GM23248 (cell line): ENCODE data around the gene DNAH9. TPM values are rescaled to one million over a fixed set of nuclear protein-coding genes. Genes with fewer than 3 reads are reported as not detected.

Source experiments
- DNase-seq: peaks from one replicate; pipeline ENCODE4 v3.0.0-alpha.2; 2015
- H2AFZ ChIP-seq: fragments of 200-600 bp; sonication (generic); 2 replicates; pipeline ENCODE4 v1.6.1; 2016; ENCODE audit warnings: antibody characterized with exemption
- H3F3A ChIP-seq: fragments of 200-600 bp; sonication (generic); 2 replicates; pipeline ENCODE4 v1.6.1; 2016; ENCODE audit warnings: mild to moderate bottlenecking, antibody characterized with exemption, mixed run types; ENCODE audit not compliant: insufficient read depth
- H3K27ac ChIP-seq: fragments of 200-600 bp; sonication (generic); 2 replicates; pipeline ENCODE4 v1.5.1; 2016; ENCODE audit warnings: mild to moderate bottlenecking
- H3K27me3 ChIP-seq: fragments of 200-600 bp; sonication (generic); replicated peaks from 2 replicates; pipeline ENCODE4 v1.6.1; 2016; ENCODE audit warnings: mild to moderate bottlenecking; ENCODE audit not compliant: insufficient read depth
- H3K36me3 ChIP-seq: fragments of 200-600 bp; sonication (generic); 2 replicates; pipeline ENCODE4 v1.6.1; 2016; ENCODE audit warnings: low read depth, mild to moderate bottlenecking
- H3K4me1 ChIP-seq: fragments of 200-600 bp; sonication (generic); 2 replicates; pipeline ENCODE4 v1.6.1; 2016; ENCODE audit warnings: mild to moderate bottlenecking; ENCODE audit not compliant: insufficient read depth
- H3K4me2 ChIP-seq: fragments of 200-600 bp; sonication (generic); one replicate; pipeline ENCODE4 v1.6.1; 2016; ENCODE audit warnings: mild to moderate bottlenecking; ENCODE audit not compliant: unreplicated experiment
- H3K4me3 ChIP-seq: fragments of 200-600 bp; sonication (generic); 2 replicates; pipeline ENCODE4 v1.5.1; 2016; ENCODE audit warnings: mild to moderate bottlenecking
- H3K79me2 ChIP-seq: fragments of 200-600 bp; sonication (generic); 2 replicates; pipeline ENCODE4 v1.6.1; 2016; ENCODE audit warnings: mild to moderate bottlenecking; ENCODE audit not compliant: insufficient read depth
- H3K9ac ChIP-seq: fragments of 200-600 bp; sonication (generic); 2 replicates; pipeline ENCODE4 v1.6.1; 2016; ENCODE audit warnings: mild to moderate bottlenecking
- H3K9me2 ChIP-seq: fragments of 200-600 bp; sonication (generic); 2 replicates; pipeline ENCODE4 v1.6.1; 2016; ENCODE audit warnings: mixed run types, mild to moderate bottlenecking, moderate library complexity; ENCODE audit not compliant: insufficient read depth
- H3K9me3 ChIP-seq: fragments of 200-600 bp; sonication (generic); one replicate; pipeline ENCODE4 v1.6.1; 2017; ENCODE audit warnings: low read depth
- H4K20me1 ChIP-seq: fragments of 200-600 bp; sonication (generic); 2 replicates; pipeline ENCODE4 v1.6.0; 2016; ENCODE audit not compliant: insufficient read depth
- EZH2 ChIP-seq: fragments of 200-600 bp; sonication (generic); IDR thresholded peaks from 2 replicates; pipeline ENCODE4 v1.6.1; 2018; ENCODE audit warnings: antibody characterized with exemption, mild to moderate bottlenecking; ENCODE audit not compliant: insufficient read depth, poor library complexity, severe bottlenecking
- EZH2phosphoT487 ChIP-seq: fragments of 200-600 bp; sonication (generic); IDR thresholded peaks from 2 replicates; pipeline ENCODE4 v1.6.1; 2018; ENCODE audit warnings: antibody characterized with exemption, moderate library complexity, mild to moderate bottlenecking, low read depth; ENCODE audit not compliant: insufficient read depth
- WGBS, 2 experiments: methylation state at CpG; one replicate each; pipeline ENCODE4 v1.1.6; 2015 to 2017; ENCODE audit warnings: low lambda C conversion rate in 2 of 2, low coverage in 1 of 2; ENCODE audit errors: missing lambda C conversion rate in 2 of 2; 5-methylcytosine and 5-hydroxymethylcytosine counted together
- in situ Hi-C: fragments of 300-500 bp; cut with MboI; formaldehyde crosslinking; loops from 2 replicates; pipeline ENCODE4 v1.15.0; 2020
- polyA plus RNA-seq: library from polyadenylated mRNA; unstranded; fragments of >200 nt; fragmentation: Nextera tagmentation; extraction: Ambion mirVana; gene quantifications from 2 replicates; pipeline ENCODE4 v1.2.1, GENCODE V29; 2016
- total RNA-seq: library from RNA; depleted of rRNA; stranded (reverse); fragments of >200 nt; shearing (Covaris generic); gene quantifications from 2 replicates; pipeline ENCODE4 v1.2.3, GENCODE V29; 2014

Gene DNAH9
- total and polyA plus RNA-seq, 2 experiments from 2014 or later: not detected

DNA sequence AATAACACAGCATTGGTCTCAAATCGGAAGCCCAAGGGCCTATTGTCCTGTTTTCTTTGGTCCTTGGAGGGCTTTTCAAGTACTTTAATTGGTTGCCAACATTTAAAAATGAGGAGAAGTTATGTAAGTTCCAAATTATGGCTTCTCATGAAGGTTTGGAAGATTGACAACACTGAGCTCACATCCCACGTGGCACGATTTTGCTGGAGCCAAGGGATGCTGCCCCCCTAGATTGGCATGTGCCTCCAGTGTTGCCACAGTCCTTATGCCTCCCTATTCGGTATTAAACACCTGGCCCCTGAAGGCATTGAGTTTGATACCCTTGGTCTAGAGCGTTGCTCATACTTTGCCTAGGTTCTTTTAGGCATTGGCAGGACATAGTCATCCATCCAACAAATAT is 291.0 kb downstream of the DNAH9 start:
- Histone ChIP-seq H4K20me1 (no peaks in the 10 kb centered on the region), H3K9me2 (no peaks in the 10 kb centered on the region), H3K36me3 (no peaks in the 10 kb centered on the region), H3K79me2 (no peaks in the 10 kb centered on the region), H3K9ac (no peak overlapping the region), H3K4me1 (no peaks in the 10 kb centered on the region), H3K9me3 (no peaks in the 10 kb centered on the region), H3F3A (no peaks in the 10 kb centered on the region), H3K4me3 (no peak overlapping the region), H2AFZ (no peak overlapping the region), H3K4me2 (no peak overlapping the region), H3K27ac (no peak overlapping the region), H3K27me3 (no peaks in the 10 kb centered on the region)
- TF ChIP-seq EZH2: no peak
- no peak for TF ChIP-seq EZH2phosphoT487
- no peak for DNase-seq
- in situ Hi-C loops: no loop called here
- WGBS, 2 experiments: 8 to 11% methylated on average over 5 of the region's 5 CpGs

- TF ChIP-seq EZH2phosphoT487 (no peak), EZH2 (no peak)
- WGBS, 2 experiments: 58 to 68% methylated on average over 4 of the region's 4 CpGs
Measured at GRCh38 chr17:11893862-11894261, 295.6 kb downstream of the DNAH9 start.

GRCh38 chr17:11896199-11896598 is 297.9 kb downstream of the DNAH9 start:
- Histone ChIP-seq H3K27ac (no peak overlapping the region), H4K20me1 (no peaks in the 10 kb centered on the region), H2AFZ (no peak overlapping the region), H3K4me2 (no peak overlapping the region), H3K9me2 (no peaks in the 10 kb centered on the region), H3K27me3 (no peaks in the 10 kb centered on the region), H3K36me3 (no peaks in the 10 kb centered on the region), H3K4me3 (no peak overlapping the region), H3K79me2 (no peaks in the 10 kb centered on the region), H3K9ac (no peak overlapping the region), H3K9me3 (no peaks in the 10 kb centered on the region), H3K4me1 (no peaks in the 10 kb centered on the region), H3F3A (no peaks in the 10 kb centered on the region)
- no peak for DNase-seq
- in situ Hi-C loops: no loop called here
- no peak for TF ChIP-seq EZH2
- TF ChIP-seq EZH2phosphoT487: no peak
- 17 to 31% methylated on average over 1 of the region's 1 CpG for WGBS, 2 experiments

More at GRCh38 chr17:11893862-11894261, 295.6 kb downstream of the DNAH9 start:
- H4K20me1 ChIP-seq: no peaks in the 10 kb centered on the region
- no peak overlapping the region for H2AFZ ChIP-seq
- no peaks in the 10 kb centered on the region for H3F3A ChIP-seq
- H3K9me3 ChIP-seq: no peaks in the 10 kb centered on the region
- no peaks in the 10 kb centered on the region for H3K4me1 ChIP-seq
- H3K27me3 ChIP-seq: no peaks in the 10 kb centered on the region
- no peak overlapping the region for H3K4me3 ChIP-seq
- H3K4me2 ChIP-seq: no peak overlapping the region
- in situ Hi-C loops: no loop called here
- no peaks in the 10 kb centered on the region for H3K79me2 ChIP-seq
- no peaks in the 10 kb centered on the region for H3K36me3 ChIP-seq
- H3K27ac ChIP-seq: no peak overlapping the region
- no peak overlapping the region for H3K9ac ChIP-seq
- H3K9me2 ChIP-seq: no peaks in the 10 kb centered on the region
- DNase-seq: no peak

GRCh38 chr17:11898526-11899235 is 300.4 kb downstream of the DNAH9 start:
- 32 to 33% methylated on average over 7 of the region's 7 CpGs for WGBS, 2 experiments
- no peaks in the 10 kb centered on the region for H3K4me1 ChIP-seq
- H3F3A ChIP-seq: no peaks in the 10 kb centered on the region
- no peaks in the 10 kb centered on the region for H4K20me1 ChIP-seq
- in situ Hi-C loops: no loop called here
- no peak overlapping the region for H2AFZ ChIP-seq
- no peak overlapping the region for H3K4me2 ChIP-seq
- H3K4me3 ChIP-seq: no peak overlapping the region
- no peak for DNase-seq
- H3K9me3 ChIP-seq: no peaks in the 10 kb centered on the region
- no peak overlapping the region for H3K9ac ChIP-seq
- TF ChIP-seq EZH2 (no peak), EZH2phosphoT487 (no peak)
- H3K9me2 ChIP-seq: no peaks in the 10 kb centered on the region
- no peaks in the 10 kb centered on the region for H3K79me2 ChIP-seq
- H3K27ac ChIP-seq: no peak overlapping the region
- no peaks in the 10 kb centered on the region for H3K27me3 ChIP-seq
- no peaks in the 10 kb centered on the region for H3K36me3 ChIP-seq
